PFSK-1 (cell line): ENCODE data around the gene DCTN2.

Experiments used
- FOXP2 ChIP-seq: optimal IDR thresholded peaks from 2 replicates; pipeline ENCODE3; 2011; ENCODE audit warnings: borderline replicate concordance, control low read depth, inconsistent platforms; ENCODE audit not compliant: insufficient read depth; ENCODE audit errors: extremely low read length, extremely low read depth
- POLR2AphosphoS5 ChIP-seq: IDR thresholded peaks from 2 replicates; pipeline ENCODE4 v1.6.1; 2012; ENCODE audit warnings: low read depth, mild to moderate bottlenecking, control low read depth, low read length, moderate library complexity
- SIN3A ChIP-seq: IDR thresholded peaks from 2 replicates; pipeline ENCODE4 v1.6.1; 2012; ENCODE audit warnings: mild to moderate bottlenecking, low read length, moderate library complexity, borderline replicate concordance; ENCODE audit not compliant: insufficient read depth
- TAF1 ChIP-seq: IDR thresholded peaks from 2 replicates; pipeline ENCODE4 v1.6.1; 2012; ENCODE audit warnings: low read length, control low read depth, borderline replicate concordance; ENCODE audit not compliant: insufficient read depth
- TF ChIP-seq, protein P1 (sequence below), 2 experiments: IDR thresholded peaks; 2 replicates each; pipeline versions ENCODE4 v1.6.1 to v1.8.0; 2011 to 2012; ENCODE audit warnings: low read depth in 2 of 2, low read length in 2 of 2, control low read depth in 1 of 2, inconsistent platforms in 1 of 2, mild to moderate bottlenecking in 1 of 2, moderate library complexity in 1 of 2; ENCODE audit not compliant: insufficient read depth in 1 of 2

Gene DCTN2

DNA sequence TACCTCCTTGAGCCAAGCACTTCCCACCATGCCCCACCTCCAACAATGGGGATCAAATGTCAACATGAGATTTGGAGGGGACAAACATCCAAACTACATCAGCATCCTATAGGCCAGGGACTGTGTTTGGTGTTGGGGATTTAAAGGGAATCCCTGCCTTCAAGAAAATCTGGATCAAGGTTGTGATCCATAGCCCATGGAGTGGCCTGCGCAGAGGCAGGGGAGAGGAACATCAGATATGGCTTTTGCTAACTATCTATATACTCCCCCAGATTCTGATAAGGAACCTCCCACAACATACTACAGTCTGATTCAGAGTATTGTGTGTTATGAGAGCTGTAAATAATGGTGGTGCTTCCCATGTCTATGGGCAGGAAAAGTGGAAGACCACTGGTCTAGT is 7.9 kb upstream of the DCTN2 start:
- TF ChIP-seq FOXP2 (no peak), SIN3A (no peak), POLR2AphosphoS5 (no peak), TAF1 (no peak)
- TF ChIP-seq, protein P1, sequence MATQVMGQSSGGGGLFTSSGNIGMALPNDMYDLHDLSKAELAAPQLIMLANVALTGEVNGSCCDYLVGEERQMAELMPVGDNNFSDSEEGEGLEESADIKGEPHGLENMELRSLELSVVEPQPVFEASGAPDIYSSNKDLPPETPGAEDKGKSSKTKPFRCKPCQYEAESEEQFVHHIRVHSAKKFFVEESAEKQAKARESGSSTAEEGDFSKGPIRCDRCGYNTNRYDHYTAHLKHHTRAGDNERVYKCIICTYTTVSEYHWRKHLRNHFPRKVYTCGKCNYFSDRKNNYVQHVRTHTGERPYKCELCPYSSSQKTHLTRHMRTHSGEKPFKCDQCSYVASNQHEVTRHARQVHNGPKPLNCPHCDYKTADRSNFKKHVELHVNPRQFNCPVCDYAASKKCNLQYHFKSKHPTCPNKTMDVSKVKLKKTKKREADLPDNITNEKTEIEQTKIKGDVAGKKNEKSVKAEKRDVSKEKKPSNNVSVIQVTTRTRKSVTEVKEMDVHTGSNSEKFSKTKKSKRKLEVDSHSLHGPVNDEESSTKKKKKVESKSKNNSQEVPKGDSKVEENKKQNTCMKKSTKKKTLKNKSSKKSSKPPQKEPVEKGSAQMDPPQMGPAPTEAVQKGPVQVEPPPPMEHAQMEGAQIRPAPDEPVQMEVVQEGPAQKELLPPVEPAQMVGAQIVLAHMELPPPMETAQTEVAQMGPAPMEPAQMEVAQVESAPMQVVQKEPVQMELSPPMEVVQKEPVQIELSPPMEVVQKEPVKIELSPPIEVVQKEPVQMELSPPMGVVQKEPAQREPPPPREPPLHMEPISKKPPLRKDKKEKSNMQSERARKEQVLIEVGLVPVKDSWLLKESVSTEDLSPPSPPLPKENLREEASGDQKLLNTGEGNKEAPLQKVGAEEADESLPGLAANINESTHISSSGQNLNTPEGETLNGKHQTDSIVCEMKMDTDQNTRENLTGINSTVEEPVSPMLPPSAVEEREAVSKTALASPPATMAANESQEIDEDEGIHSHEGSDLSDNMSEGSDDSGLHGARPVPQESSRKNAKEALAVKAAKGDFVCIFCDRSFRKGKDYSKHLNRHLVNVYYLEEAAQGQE (IDR thresholded peaks at IDR 0.05; ENCODE audit: insufficient read depth in 1 of 2, low read depth in 2 of 2, low read length in 2 of 2): no peak

DNA sequence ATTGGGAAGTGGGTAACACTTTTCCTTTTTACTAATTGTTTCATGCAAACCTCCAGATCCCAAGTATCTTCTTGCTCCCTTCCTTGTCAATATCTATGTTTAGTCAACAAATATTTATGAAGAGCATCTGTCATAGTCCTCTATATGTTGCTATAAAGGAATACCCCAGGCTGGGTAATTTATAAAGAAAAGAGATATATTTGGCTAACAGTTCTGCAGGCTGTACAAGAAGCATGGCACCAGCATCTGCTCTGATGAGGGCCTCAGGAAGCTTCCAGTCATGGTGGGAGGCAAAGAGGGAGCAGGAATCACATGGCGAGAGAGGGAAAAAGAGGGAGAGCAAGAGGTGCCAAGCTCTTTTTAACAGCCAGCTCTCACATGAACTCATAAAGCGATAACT is 7.5 kb upstream of the DCTN2 start:
- TF ChIP-seq FOXP2 (no peak), POLR2AphosphoS5 (no peak), SIN3A (no peak), TAF1 (no peak)
- TF ChIP-seq, protein P1 (IDR thresholded peaks at IDR 0.05; ENCODE audit: insufficient read depth in 1 of 2, low read depth in 2 of 2, low read length in 2 of 2): no peak

- no peak for TF ChIP-seq FOXP2
These were observed 6.6 kb upstream of the DCTN2 start for GRCh38 chr12:57553343-57554202.

DNA sequence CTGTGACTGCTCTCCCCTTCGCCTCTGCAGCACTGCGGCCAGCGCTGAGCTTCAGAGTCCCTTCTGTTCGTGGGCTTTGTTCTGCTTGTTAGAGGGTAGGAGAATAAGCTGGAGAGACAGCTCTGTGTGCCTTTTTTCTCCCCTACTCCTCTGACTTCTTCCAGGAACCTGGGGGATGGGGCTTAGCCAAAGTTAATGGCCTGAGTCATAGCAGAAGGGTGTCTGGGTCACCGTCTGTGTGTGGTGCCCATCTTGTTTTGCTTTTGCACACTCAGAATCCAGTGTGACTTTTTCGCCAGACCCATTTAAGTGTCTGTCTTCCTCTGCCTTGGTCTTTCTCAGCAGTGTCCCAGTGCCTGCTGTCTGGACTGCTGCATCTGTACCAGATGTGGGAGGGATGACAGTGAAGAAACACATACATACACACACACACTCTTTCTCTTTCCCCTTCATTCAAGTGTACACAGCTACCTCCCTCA is 5.9 kb upstream of the DCTN2 start:
- no peak for TF ChIP-seq POLR2AphosphoS5
- TF ChIP-seq, protein P1 (IDR thresholded peaks at IDR 0.05; ENCODE audit: insufficient read depth in 1 of 2, low read depth in 2 of 2, low read length in 2 of 2): peak in 1 of 2 experiments; percentile 55; a peak in 1 of 4 replicates
- no peak for TF ChIP-seq FOXP2
- TF ChIP-seq TAF1: no peak

GRCh38 chr12:57552306-57552651 is 5.3 kb upstream of the DCTN2 start:
- TF ChIP-seq POLR2AphosphoS5 (no peak), SIN3A (no peak), TAF1 (no peak), FOXP2 (no peak)
- TF ChIP-seq, protein P1 (IDR thresholded peaks at IDR 0.05; ENCODE audit: insufficient read depth in 1 of 2, low read depth in 2 of 2, low read length in 2 of 2): no peak
